ENCODE data around the gene CD1D. TPM values are rescaled to one million over a fixed set of nuclear protein-coding genes. Genes with fewer than 3 reads are reported as not detected.

CD1D gene
- total RNA-seq, 1 donor from 2014 or later: 4.6 TPM

GRCh38 chr1:158177700-158178450 lies 2.8 kb upstream of the CD1D start:
- ChIA-PET CTCF (interaction anchor here (0.8 to 5.3 kb wide), 5 partner anchors 10 to 152 kb away, joined by 3 to 41 read pairs (median 10); no protein-coding TSS in a partner anchor), POLR2A (interaction anchor here (1.0 to 2.2 kb wide), 5 partner anchors 10 to 832 kb away, joined by 3 to 21 read pairs (median 4); partner anchors contain the start of gene IFI16)
- Mint-ChIP-seq H3K36me3 (ENCODE audit: low read depth) (peaks cover 9% of the 10 kb centered on the region), H3K4me3 (peak overlapping the region; percentile 78), H3K4me1 (peaks cover 80% of the 10 kb centered on the region), H3K27me3 (no peaks in the 10 kb centered on the region), H3K27ac (peak overlapping the region; percentile 81), H3K9me3 (no peaks in the 10 kb centered on the region)
- TF ChIP-seq CTCF (IDR thresholded peaks at IDR 0.05): no peak
- ATAC-seq (ENCODE audit: low read depth) (peak; percentile 77), DNase-seq (peak; percentile 70)
- intact Hi-C loops (cut with micrococcal nuclease): loop anchor here (2.0 to 5.0 kb wide), 5 partner anchors 109 to 891 kb away; partner anchors contain the start of genes IFI16 and OR10T2

DNA sequence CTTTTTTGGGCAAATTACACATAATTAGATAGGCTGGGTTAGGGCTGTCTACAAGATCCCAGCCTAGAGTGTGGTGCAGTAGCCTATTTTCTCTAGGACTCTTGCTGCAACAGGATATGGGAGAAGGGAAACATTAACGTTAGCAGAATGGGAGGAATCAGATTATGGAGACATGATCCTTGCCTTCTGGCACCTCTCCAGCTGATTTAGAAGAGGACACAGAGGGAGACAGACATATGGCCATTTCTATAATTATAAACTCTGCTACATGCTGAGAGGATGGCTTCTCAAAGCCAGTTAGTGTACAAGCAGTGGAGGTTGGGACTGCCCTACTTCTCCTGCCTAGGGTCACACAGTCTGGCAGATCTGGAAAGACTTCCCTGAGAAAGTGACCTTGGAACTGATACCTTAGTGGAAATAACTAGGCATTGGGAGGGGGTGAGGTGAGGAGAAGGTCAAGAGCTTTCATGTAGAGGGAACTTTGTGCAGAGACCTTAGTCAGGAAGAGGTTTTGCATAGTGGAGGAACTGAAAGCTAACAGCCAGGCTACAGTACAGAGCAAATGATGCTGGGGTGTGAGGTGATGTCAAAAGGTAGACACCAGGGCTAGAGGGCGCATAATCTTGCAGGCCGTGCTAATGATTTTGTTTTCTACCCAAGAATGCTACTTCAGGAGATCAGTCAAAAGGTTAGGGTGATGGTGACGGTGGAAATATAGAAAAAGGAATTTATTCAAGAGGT lies 1.2 kb upstream of the CD1D start:
- TF ChIP-seq CTCF (IDR thresholded peaks at IDR 0.05): no peak
- Mint-ChIP-seq H3K4me1 (peaks cover 91% of the 10 kb centered on the region), H3K27me3 (no peaks in the 10 kb centered on the region), H3K27ac (peak overlapping the region; percentile 81), H3K9me3 (no peaks in the 10 kb centered on the region), H3K4me3 (peak overlapping the region; percentile 94), H3K36me3 (ENCODE audit: low read depth) (peaks cover 24% of the 10 kb centered on the region)
- ChIA-PET POLR2A (interaction anchor here (0.6 to 3.3 kb wide), 8 partner anchors 9 to 1682 kb away, joined by 3 to 15 read pairs (median 4); partner anchors contain the start of gene IFI16), CTCF (interaction anchor here (1.4 to 5.3 kb wide), 6 partner anchors 17 to 151 kb away, joined by 4 to 41 read pairs (median 8); no protein-coding TSS in a partner anchor)
- no peak for DNase-seq
- intact Hi-C loops (cut with micrococcal nuclease): loop anchor here (1.0 to 5.0 kb wide), 10 partner anchors 16 to 889 kb away; partner anchors contain the start of genes IFI16 and OR10T2
- ATAC-seq (ENCODE audit: low read depth): peak; percentile 81

DNA sequence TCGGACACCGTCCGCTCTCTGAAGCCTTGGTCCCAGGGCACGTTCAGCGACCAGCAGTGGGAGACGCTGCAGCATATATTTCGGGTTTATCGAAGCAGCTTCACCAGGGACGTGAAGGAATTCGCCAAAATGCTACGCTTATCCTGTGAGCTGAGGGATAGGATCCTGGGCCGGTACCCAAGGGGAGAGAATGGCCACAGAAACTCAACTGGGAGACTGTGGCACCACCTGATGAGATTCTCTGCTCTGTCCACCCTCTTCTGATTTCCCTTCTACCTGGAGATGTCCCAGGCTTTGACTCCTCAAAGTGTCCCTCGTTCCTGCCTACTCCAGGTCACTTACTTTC lies 855 bp downstream of the CD1D start:
- no peak for TF ChIP-seq CTCF (IDR thresholded peaks at IDR 0.05)
- DNase-seq: no peak
- H3K27me3 Mint-ChIP-seq: no peaks in the 10 kb centered on the region
- peak overlapping the region; percentile 81 for H3K27ac Mint-ChIP-seq
- H3K36me3 Mint-ChIP-seq (ENCODE audit: low read depth): peaks cover 32% of the 10 kb centered on the region
- ChIA-PET POLR2A (interaction anchor here (0.6 to 3.3 kb wide), 6 partner anchors 23 to 895 kb away, joined by 3 to 15 read pairs (median 4); partner anchors contain the start of gene AIM2), CTCF (interaction anchor here (1.2 to 5.3 kb wide), 4 partner anchors 18 to 148 kb away, joined by 4 to 41 read pairs (median 6); no protein-coding TSS in a partner anchor)
- H3K4me1 Mint-ChIP-seq: peaks cover 87% of the 10 kb centered on the region
- ATAC-seq (ENCODE audit: low read depth): no peak
- peak overlapping the region; percentile 94 for H3K4me3 Mint-ChIP-seq
- intact Hi-C loops (cut with micrococcal nuclease): loop anchor here (2.0 kb wide), 2 partner anchors 21 to 67 kb away; no protein-coding TSS in a partner anchor
- no peaks in the 10 kb centered on the region for H3K9me3 Mint-ChIP-seq

GRCh38 chr1:158185770-158186169 lies 5.1 kb downstream of the CD1D start:
- H3K4me1 Mint-ChIP-seq: peaks cover 48% of the 10 kb centered on the region
- intact Hi-C loops (cut with micrococcal nuclease): no loop called here
- ChIA-PET CTCF (interaction anchor here (0.7 to 4.3 kb wide), 4 partner anchors 18 to 144 kb away, joined by 3 to 26 read pairs (median 4); no protein-coding TSS in a partner anchor), POLR2A (no interaction called here)
- peaks cover 31% of the 10 kb centered on the region for H3K36me3 Mint-ChIP-seq (ENCODE audit: low read depth)
- no peak overlapping the region for H3K4me3 Mint-ChIP-seq
- ATAC-seq (ENCODE audit: low read depth) (no peak), DNase-seq (no peak)
- TF ChIP-seq CTCF (IDR thresholded peaks at IDR 0.05): no peak
- no peak overlapping the region for H3K27ac Mint-ChIP-seq
- no peaks in the 10 kb centered on the region for H3K9me3 Mint-ChIP-seq
- H3K27me3 Mint-ChIP-seq: no peaks in the 10 kb centered on the region

Data from activated B cell treated with CpG ODN at 0.5 μM for 24 hours (primary cell).